ENCODE results near the gene POLA1. TPM values are rescaled to one million over a fixed set of nuclear protein-coding genes. Genes with fewer than 3 reads are reported as not detected.

Gene POLA1
- total and polyA plus RNA-seq, 11 donors: 1.9 to 8.1 (median 6.5) TPM

- Histone ChIP-seq H3K4me3 (peak overlapping the region in 8 of 12 donors; percentile 12 to 34 (median 18)), H3K27me3 (peaks cover 0 to 99% (median 70%) of the 10 kb centered on the region in 9 donors), H3K9me3 (no peaks in the 10 kb centered on the region), H3K4me1 (peaks cover 0 to 25% (median 3%) of the 10 kb centered on the region in 12 donors), H3K36me3 (no peaks in the 10 kb centered on the region), H3K27ac (no peak overlapping the region)
- TF ChIP-seq CTCF (IDR thresholded peaks at IDR 0.05) (no peak), POLR2A (IDR thresholded peaks at IDR 0.05) (no peak)
- peak in 1 of 5 donors; percentile 18 for DNase-seq
- intact Hi-C loops (cut with DNase I): loop anchor here in 1 of 10 donors (5.0 kb wide), 1 partner anchor 318 kb away; no protein-coding TSS in a partner anchor
- WGBS, 4 donors: 2 to 33% (median 15%) methylated on average over 34 to 72 of the region's 72 CpGs
- no peak for ATAC-seq
Measured at GRCh38 chrX:25005382-25006185, 311.9 kb downstream of the POLA1 start.

- no peaks in the 10 kb centered on the region for H3K9me3 ChIP-seq
- 9 to 31% (median 21%) methylated on average over 7 of the region's 7 CpGs for WGBS, 4 donors
- DNase-seq (no peak), ATAC-seq (no peak)
- H3K27me3 ChIP-seq: peaks cover 0 to 99% (median 77%) of the 10 kb centered on the region in 9 donors
- no peak overlapping the region for H3K27ac ChIP-seq
- intact Hi-C loops (cut with DNase I): loop anchor here in 1 of 10 donors (5.0 kb wide), 1 partner anchor 319 kb away; no protein-coding TSS in a partner anchor
- TF ChIP-seq POLR2A (IDR thresholded peaks at IDR 0.05) (no peak), CTCF (IDR thresholded peaks at IDR 0.05) (no peak)
- H3K4me1 ChIP-seq: peaks cover 0 to 25% (median 3%) of the 10 kb centered on the region in 12 donors
- no peaks in the 10 kb centered on the region for H3K36me3 ChIP-seq
- no peak overlapping the region for H3K4me3 ChIP-seq
Measured at GRCh38 chrX:25006586-25007058, 312.9 kb downstream of the POLA1 start.

- intact Hi-C loops (cut with DNase I): loop anchor here in 1 of 10 donors (5.0 kb wide), 1 partner anchor 320 kb away; no protein-coding TSS in a partner anchor
- Histone ChIP-seq H3K4me3 (no peak overlapping the region), H3K27ac (no peak overlapping the region), H3K4me1 (peaks cover 0 to 28% (median 4%) of the 10 kb centered on the region in 12 donors), H3K9me3 (no peaks in the 10 kb centered on the region), H3K36me3 (no peaks in the 10 kb centered on the region), H3K27me3 (peaks cover 0 to 99% (median 80%) of the 10 kb centered on the region in 9 donors)
- DNase-seq: no peak
- TF ChIP-seq CTCF (IDR thresholded peaks at IDR 0.05): no peak
- TF ChIP-seq POLR2A (IDR thresholded peaks at IDR 0.05): no peak
- no peak for ATAC-seq
- WGBS, 4 donors: 3 to 34% (median 12%) methylated on average over 39 to 64 of the region's 64 CpGs
Measured at GRCh38 chrX:25007059-25008053, 313.6 kb downstream of the POLA1 start.

Measured in heart left ventricle (tissue), 16 donors.